GM12878 (cell line): ENCODE measurements around the gene MPEG1. TPM values are rescaled to one million over a fixed set of nuclear protein-coding genes. Genes with fewer than 3 reads are reported as not detected.

Experiments used
- CBFB ChIP-seq: IDR thresholded peaks from 2 replicates; pipeline ENCODE4 v1.6.1; 2016; ENCODE audit warnings: antibody characterized with exemption, low read depth
- CHD4 ChIP-seq: fragments of 200-600 bp; sonication (generic); IDR thresholded peaks from 2 replicates; pipeline ENCODE4 v1.6.1; 2016; ENCODE audit warnings: mild to moderate bottlenecking
- FOS ChIP-seq: IDR thresholded peaks from 3 replicates; pipeline ENCODE4 v1.6.1; 2011; ENCODE audit warnings: borderline replicate concordance; ENCODE audit not compliant: insufficient read length; ENCODE audit errors: extremely low read depth
- FOXM1 ChIP-seq: IDR thresholded peaks from 2 replicates; pipeline ENCODE4 v1.6.1; 2012; ENCODE audit warnings: low read depth, mild to moderate bottlenecking, inconsistent platforms, low read length, moderate library complexity
- IRF4 ChIP-seq: IDR thresholded peaks from 2 replicates; pipeline ENCODE4 v1.6.1; 2011; ENCODE audit warnings: low read depth, low read length
- SREBF1 ChIP-seq: IDR thresholded peaks from 2 replicates; pipeline ENCODE4 v1.6.1; 2012; ENCODE audit warnings: mild to moderate bottlenecking, low read length
- polyA plus RNA-seq, 11 experiments: library from polyadenylated mRNA; depleted of rRNA in 4 of 11; unstranded in 6 of 11; stranded (reverse) in 5 of 11; fragments of >200 nt; fragmentation: Nextera tagmentation in 4 of 11; fragmentation: Illumina TruSeq in 1 of 11; extraction: Ambion mirVana in 4 of 11; extraction: Trizol in 1 of 11; gene quantifications; 1 replicate in 1 of 11; 2 replicates in 10 of 11; pipeline versions ENCODE4 v1.2.1 to v1.2.3, GENCODE V29; 2011 to 2016; ENCODE audit warnings: inconsistent platforms in 2 of 11, missing spikeins in 2 of 11, low read depth in 1 of 11
- total RNA-seq, 4 experiments: library from RNA; depleted of rRNA in 3 of 4; stranded (reverse); fragments of >200 nt in 3 of 4; fragmentation: Illumina TruSeq in 1 of 4; extraction: Trizol in 1 of 4; gene quantifications; 2 replicates each; pipeline versions ENCODE4 v1.2.1 to v1.2.3, GENCODE V29; 2013 to 2021
- TF ChIP-seq, protein P1 (sequence below): fragments of 150-350 bp; IDR thresholded peaks from 2 replicates; pipeline ENCODE4 v1.6.1; 2014; ENCODE audit warnings: mild to moderate bottlenecking, low read depth, low read length
- TF ChIP-seq, protein P2 (sequence below): fragments of 450-650 bp; IDR thresholded peaks from 2 replicates; pipeline ENCODE4 v1.6.1; 2017; ENCODE audit warnings: mild to moderate bottlenecking, moderate library complexity
- TF ChIP-seq, protein P3 (sequence below): fragments of 450-650 bp; IDR thresholded peaks from 2 replicates; pipeline ENCODE4 v1.6.1; 2016; ENCODE audit warnings: mild to moderate bottlenecking, moderate library complexity, borderline replicate concordance
- TF ChIP-seq, protein P4 (sequence below): IDR thresholded peaks from 2 replicates; pipeline ENCODE4 v1.6.1; 2012; ENCODE audit warnings: improper control_type of control experiment, low read depth, low read length; ENCODE audit not compliant: insufficient replicate concordance
- TF ChIP-seq, protein P5 (sequence below): IDR thresholded peaks from 2 replicates; pipeline ENCODE4 v1.6.1; 2011; ENCODE audit warnings: borderline replicate concordance, low read depth, mild to moderate bottlenecking, moderate library complexity, mixed read lengths, low read length; ENCODE audit not compliant: insufficient read depth; ENCODE audit errors: extremely low read length

MPEG1 gene
- total and polyA plus RNA-seq, 10 of the 15 experiments (the other 5 are each of a cell fraction or from before 2014, with no cell fraction given) = 1.3 to 15.6 (median 11.7) TPM; not detected in 1

DNA sequence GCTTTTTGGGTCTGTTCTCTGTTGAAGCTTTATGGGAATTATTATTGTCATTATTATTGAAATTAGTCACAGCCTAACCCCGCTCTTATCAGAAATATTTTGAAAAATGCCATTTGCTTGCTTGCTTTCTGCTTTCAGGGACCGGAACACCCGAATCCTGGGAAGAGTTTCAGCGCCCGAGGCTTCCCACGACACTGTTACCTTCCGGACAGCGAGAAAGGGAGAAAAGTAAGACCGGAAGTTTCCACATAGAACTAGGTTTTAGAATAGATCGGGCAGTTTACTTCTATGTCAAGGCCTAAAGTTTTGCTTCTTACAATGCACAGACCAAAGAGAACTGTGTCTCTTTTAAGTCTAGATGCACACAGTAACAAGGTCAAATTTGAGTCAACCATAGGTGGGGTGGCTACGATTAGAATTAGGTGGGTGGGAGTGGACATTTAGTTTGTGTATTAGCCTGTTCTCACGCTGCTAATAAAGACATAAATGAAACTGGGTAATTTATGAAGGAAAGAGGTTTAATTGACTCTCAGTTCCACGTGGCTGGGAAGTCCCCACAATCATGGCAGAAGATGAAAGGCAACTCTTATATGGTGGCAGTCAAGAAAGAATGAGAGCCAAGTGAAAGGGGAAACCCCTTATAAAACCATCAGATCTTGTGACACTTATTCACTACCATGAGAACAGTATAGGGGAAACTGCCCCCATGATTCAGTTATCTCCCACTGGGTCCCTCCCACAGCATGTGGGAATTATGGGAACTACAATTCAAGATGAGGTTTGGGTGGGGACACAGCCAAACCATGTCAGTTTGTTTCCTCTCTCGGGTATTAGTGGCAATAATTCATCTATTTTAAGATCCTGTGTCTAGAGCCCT is 12.9 kb downstream of the MPEG1 start (continued):
- TF ChIP-seq, protein P1, sequence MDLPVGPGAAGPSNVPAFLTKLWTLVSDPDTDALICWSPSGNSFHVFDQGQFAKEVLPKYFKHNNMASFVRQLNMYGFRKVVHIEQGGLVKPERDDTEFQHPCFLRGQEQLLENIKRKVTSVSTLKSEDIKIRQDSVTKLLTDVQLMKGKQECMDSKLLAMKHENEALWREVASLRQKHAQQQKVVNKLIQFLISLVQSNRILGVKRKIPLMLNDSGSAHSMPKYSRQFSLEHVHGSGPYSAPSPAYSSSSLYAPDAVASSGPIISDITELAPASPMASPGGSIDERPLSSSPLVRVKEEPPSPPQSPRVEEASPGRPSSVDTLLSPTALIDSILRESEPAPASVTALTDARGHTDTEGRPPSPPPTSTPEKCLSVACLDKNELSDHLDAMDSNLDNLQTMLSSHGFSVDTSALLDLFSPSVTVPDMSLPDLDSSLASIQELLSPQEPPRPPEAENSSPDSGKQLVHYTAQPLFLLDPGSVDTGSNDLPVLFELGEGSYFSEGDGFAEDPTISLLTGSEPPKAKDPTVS = no peak
- TF ChIP-seq, protein P2, sequence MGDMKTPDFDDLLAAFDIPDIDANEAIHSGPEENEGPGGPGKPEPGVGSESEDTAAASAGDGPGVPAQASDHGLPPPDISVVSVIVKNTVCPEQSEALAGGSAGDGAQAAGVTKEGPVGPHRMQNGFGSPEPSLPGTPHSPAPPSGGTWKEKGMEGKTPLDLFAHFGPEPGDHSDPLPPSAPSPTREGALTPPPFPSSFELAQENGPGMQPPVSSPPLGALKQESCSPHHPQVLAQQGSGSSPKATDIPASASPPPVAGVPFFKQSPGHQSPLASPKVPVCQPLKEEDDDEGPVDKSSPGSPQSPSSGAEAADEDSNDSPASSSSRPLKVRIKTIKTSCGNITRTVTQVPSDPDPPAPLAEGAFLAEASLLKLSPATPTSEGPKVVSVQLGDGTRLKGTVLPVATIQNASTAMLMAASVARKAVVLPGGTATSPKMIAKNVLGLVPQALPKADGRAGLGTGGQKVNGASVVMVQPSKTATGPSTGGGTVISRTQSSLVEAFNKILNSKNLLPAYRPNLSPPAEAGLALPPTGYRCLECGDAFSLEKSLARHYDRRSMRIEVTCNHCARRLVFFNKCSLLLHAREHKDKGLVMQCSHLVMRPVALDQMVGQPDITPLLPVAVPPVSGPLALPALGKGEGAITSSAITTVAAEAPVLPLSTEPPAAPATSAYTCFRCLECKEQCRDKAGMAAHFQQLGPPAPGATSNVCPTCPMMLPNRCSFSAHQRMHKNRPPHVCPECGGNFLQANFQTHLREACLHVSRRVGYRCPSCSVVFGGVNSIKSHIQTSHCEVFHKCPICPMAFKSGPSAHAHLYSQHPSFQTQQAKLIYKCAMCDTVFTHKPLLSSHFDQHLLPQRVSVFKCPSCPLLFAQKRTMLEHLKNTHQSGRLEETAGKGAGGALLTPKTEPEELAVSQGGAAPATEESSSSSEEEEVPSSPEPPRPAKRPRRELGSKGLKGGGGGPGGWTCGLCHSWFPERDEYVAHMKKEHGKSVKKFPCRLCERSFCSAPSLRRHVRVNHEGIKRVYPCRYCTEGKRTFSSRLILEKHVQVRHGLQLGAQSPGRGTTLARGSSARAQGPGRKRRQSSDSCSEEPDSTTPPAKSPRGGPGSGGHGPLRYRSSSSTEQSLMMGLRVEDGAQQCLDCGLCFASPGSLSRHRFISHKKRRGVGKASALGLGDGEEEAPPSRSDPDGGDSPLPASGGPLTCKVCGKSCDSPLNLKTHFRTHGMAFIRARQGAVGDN = peak; percentile 96
- TF ChIP-seq, protein P3, sequence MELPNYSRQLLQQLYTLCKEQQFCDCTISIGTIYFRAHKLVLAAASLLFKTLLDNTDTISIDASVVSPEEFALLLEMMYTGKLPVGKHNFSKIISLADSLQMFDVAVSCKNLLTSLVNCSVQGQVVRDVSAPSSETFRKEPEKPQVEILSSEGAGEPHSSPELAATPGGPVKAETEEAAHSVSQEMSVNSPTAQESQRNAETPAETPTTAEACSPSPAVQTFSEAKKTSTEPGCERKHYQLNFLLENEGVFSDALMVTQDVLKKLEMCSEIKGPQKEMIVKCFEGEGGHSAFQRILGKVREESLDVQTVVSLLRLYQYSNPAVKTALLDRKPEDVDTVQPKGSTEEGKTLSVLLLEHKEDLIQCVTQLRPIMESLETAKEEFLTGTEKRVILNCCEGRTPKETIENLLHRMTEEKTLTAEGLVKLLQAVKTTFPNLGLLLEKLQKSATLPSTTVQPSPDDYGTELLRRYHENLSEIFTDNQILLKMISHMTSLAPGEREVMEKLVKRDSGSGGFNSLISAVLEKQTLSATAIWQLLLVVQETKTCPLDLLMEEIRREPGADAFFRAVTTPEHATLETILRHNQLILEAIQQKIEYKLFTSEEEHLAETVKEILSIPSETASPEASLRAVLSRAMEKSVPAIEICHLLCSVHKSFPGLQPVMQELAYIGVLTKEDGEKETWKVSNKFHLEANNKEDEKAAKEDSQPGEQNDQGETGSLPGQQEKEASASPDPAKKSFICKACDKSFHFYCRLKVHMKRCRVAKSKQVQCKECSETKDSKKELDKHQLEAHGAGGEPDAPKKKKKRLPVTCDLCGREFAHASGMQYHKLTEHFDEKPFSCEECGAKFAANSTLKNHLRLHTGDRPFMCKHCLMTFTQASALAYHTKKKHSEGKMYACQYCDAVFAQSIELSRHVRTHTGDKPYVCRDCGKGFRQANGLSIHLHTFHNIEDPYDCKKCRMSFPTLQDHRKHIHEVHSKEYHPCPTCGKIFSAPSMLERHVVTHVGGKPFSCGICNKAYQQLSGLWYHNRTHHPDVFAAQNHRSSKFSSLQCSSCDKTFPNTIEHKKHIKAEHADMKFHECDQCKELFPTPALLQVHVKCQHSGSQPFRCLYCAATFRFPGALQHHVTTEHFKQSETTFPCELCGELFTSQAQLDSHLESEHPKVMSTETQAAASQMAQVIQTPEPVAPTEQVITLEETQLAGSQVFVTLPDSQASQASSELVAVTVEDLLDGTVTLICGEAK = peak; percentile 52; the same call in 1 of the 2 replicates
- TF ChIP-seq CBFB (0 out of 2 replicates have a peak, but pooled peaks have one; percentile 29), IRF4 (0 out of 2 replicates have a peak, but pooled peaks have one; percentile 29), CHD4 (no peak), FOS (no peak), SREBF1 (no peak), FOXM1 (peak; percentile 94)
- TF ChIP-seq, protein P4, sequence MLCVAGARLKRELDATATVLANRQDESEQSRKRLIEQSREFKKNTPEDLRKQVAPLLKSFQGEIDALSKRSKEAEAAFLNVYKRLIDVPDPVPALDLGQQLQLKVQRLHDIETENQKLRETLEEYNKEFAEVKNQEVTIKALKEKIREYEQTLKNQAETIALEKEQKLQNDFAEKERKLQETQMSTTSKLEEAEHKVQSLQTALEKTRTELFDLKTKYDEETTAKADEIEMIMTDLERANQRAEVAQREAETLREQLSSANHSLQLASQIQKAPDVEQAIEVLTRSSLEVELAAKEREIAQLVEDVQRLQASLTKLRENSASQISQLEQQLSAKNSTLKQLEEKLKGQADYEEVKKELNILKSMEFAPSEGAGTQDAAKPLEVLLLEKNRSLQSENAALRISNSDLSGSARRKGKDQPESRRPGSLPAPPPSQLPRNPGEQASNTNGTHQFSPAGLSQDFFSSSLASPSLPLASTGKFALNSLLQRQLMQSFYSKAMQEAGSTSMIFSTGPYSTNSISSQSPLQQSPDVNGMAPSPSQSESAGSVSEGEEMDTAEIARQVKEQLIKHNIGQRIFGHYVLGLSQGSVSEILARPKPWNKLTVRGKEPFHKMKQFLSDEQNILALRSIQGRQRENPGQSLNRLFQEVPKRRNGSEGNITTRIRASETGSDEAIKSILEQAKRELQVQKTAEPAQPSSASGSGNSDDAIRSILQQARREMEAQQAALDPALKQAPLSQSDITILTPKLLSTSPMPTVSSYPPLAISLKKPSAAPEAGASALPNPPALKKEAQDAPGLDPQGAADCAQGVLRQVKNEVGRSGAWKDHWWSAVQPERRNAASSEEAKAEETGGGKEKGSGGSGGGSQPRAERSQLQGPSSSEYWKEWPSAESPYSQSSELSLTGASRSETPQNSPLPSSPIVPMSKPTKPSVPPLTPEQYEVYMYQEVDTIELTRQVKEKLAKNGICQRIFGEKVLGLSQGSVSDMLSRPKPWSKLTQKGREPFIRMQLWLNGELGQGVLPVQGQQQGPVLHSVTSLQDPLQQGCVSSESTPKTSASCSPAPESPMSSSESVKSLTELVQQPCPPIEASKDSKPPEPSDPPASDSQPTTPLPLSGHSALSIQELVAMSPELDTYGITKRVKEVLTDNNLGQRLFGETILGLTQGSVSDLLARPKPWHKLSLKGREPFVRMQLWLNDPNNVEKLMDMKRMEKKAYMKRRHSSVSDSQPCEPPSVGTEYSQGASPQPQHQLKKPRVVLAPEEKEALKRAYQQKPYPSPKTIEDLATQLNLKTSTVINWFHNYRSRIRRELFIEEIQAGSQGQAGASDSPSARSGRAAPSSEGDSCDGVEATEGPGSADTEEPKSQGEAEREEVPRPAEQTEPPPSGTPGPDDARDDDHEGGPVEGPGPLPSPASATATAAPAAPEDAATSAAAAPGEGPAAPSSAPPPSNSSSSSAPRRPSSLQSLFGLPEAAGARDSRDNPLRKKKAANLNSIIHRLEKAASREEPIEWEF = peak; percentile 92
- TF ChIP-seq, protein P5, sequence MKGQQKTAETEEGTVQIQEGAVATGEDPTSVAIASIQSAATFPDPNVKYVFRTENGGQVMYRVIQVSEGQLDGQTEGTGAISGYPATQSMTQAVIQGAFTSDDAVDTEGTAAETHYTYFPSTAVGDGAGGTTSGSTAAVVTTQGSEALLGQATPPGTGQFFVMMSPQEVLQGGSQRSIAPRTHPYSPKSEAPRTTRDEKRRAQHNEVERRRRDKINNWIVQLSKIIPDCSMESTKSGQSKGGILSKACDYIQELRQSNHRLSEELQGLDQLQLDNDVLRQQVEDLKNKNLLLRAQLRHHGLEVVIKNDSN = no peak
